T-helper 1 cell (primary cell): Measurements from ENCODE around the gene CCDC116.
"Not testable (repeated sequence)": the region's sequence is repeated elsewhere in the genome, so short reads cannot be mapped to it uniquely, and the experiment has no call there.

ENCODE experiments used
- DNase-seq, 5 donors: peaks; one replicate each; pipeline ENCODE4 v3.0.0-alpha.2; 2012 to 2020

CCDC116 gene

GRCh38 chr22:21652547-21653545 lies 20.3 kb downstream of the CCDC116 start:
- no peak for DNase-seq

GRCh38 chr22:21657020-21657359 lies 24.4 kb downstream of the CCDC116 start:
- no peak for DNase-seq

DNA sequence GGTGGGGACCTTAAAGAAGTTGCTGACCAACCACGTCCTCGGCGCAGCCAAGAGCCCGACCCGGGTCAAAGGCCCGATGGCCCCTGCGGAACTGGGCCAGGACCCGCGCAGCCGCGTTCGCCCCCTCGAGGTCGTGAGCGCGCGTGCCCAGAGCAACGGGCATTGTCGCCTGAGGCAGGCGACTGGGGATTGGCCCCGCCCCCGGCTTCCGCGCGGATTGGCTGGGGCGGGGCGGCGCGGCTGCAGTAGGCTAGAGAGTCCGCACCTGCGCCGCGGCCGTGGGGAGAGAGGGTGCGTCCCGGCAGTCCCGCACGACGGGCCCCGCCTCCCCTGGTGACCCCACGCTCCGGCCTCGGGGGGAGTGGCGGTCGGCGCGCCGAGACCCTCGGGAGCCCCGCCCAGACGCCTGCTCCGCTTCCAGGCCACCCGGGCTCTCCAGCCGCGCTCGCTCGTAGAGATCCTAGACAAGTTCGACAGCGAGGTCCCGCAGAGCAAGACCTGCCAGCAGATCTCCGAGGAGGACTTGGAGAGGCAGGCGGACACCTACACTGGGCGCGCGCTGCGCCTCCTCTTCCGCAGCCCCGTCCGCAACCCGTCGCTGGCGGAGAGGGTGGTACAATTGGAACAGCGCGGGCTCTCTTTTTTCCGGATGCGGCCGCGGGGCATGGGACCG lies 24.9 kb downstream of the CCDC116 start:
- peak; percentile 72 to 84 (median 76) for DNase-seq

- no peak for DNase-seq
Measured at GRCh38 chr22:21659864-21660525, 27.4 kb downstream of the CCDC116 start.

- no peak for DNase-seq
Measured at GRCh38 chr22:21660904-21661303, 28.3 kb downstream of the CCDC116 start.

GRCh38 chr22:21661991-21662390 lies 29.4 kb downstream of the CCDC116 start:
- DNase-seq: no peak

- DNase-seq: no peak
Measured at GRCh38 chr22:21663738-21664137, 31.2 kb downstream of the CCDC116 start.

DNA sequence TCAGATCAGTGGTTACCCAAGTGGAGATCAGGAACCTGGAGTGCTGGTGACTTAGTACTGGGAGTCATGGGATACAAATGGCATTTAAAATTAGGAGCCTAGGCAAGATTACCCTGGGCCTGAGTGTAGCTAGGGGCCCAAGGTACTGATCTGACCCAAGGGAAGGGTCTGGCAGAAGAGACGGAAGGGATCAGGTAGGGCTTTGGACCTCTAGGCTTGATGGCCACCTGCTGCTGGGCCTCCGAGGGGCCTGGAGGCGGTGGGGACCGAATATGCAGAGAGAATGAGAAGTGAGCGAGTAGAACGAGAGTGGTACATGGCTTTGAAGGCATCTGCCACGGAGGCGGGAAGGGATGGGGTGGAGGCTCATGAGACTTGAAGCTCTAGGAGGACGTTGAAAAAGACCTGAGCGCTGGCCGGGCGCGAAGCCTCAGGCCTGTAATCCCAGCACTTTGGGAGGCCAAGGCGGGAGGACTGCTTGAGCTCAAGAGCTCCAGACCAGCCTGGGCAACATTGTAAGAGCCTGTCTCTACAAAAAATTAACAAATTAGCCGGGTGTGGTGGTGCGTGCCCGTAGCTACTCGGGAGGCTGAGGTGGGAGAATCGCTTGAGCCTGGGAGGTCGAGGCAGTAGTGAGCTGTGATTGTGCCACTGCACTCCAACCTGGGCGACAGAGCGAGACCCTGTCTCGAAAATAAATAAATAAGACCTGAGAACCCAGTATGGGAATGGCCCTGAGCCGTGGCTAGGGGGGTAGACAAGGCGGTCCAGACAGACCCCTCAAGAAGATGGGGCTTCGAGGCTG lies 32.7 kb downstream of the CCDC116 start:
- no peak for DNase-seq

- no peak for DNase-seq
Measured at GRCh38 chr22:21666786-21667185, 34.2 kb downstream of the CCDC116 start.

DNA sequence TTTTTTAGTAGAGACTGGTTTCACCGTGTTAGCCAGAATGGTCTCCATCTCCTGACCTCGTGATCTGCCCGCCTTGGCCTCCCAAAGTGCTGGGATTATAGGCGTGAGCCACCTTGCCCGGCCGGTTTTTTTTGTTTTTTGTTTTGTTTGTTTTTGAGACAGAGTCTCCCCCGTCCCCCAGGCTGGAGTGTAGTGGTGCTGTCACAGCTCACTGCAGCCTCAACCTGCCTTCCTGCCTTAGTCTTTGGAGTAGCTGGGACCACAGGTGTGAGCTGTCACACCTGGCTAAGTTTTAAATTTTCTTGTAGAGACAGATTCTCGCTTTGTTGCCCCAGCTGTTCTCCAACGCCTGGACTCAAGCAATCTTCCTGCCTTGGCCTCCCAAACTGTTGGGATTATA lies 36.5 kb downstream of the CCDC116 start:
- no peak for DNase-seq

DNA sequence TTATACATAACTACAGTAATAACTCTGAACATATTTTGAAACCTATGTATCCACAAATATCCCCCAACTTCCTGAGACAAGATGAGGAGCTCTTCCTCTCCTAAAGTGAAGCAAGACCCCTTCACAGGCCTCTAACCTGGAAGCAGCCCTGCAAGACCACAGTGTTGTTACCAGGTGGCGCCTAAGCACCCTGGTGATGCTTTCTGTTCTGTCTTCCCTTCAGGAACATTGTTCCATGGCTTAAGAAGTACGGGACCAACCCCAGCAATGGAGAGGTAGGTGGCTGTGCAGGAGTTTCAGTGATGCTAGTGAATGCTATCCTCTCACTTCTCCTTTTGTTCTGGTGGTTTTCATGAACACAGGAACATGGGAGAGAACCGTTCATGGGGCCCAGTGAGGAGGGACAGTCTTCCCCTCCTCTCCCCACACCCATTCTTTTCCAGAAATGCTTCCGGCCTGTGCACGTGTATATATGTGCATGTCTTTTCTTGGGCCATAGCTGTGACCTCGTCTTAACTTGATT lies 39.6 kb downstream of the CCDC116 start:
- no peak for DNase-seq

- no peak for DNase-seq
Measured at GRCh38 chr22:21673534-21674321, 41.2 kb downstream of the CCDC116 start.

GRCh38 chr22:21674638-21675245 lies 42.2 kb downstream of the CCDC116 start:
- no peak for DNase-seq

DNA sequence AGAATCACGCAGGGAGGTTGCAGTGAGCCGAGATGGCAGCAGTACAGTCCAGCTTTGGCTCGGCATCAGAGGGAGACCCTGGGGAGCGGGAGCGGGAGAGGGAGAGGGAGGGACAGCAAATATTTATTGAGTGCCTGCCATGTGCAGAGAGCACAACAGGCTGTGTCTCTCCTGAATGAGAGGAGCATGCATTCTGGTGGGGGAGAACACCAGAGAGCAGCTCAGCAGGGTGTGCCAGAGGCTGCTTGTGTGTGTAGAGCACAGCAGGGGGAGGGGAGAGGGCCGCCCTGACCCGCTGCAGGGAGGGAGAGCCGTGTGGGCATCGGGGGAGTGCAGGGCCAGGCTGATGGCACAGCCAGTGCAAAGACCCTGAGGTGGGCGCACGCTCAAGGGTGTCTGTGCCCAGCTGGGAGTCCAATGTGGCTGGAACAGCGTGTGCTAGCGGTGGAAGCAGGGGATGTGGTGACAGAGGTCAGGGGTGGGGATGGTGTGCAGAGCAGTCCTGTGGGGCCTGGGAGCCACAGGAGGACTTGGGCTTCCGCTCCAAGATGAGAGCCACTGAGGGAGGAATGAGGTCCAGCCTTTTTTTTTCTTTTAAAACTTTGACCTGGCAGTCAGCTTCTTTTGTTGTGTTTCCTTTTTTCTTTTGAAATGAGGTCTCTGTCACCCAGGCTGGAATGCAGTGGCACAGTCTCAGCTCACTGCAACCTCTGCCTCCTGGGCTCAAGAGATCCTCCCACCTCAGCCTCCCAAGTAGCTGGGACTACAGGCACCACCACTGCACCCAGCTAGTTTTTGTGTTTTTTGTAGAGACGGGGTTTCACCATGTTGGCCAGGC lies 45.3 kb downstream of the CCDC116 start:
- DNase-seq: no peak

DNA sequence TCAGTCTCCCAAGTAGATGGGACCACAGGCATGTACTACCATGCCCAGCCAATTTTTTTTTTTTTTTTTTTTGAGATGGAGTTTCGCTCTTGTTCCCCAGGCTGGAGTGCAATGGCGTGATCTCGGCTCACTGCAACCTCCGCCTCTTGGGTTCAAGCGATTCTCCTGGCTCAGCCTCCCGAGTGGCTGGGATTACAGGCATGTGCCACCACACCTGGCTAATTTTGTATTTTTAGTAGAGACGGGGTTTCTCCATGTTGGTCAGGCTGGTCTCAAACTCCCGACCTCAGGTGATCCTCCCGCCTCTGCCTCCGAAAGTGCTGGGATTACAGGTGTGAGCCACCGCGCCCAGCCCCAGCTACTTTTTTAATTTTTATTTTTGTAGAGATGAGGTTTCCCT lies 46.3 kb downstream of the CCDC116 start:
- DNase-seq: not testable (repeated sequence)

GRCh38 chr22:21679383-21679782 lies 46.8 kb downstream of the CCDC116 start:
- no peak for DNase-seq

- DNase-seq: no peak
Measured at GRCh38 chr22:21680830-21681565, 48.4 kb downstream of the CCDC116 start.

DNA sequence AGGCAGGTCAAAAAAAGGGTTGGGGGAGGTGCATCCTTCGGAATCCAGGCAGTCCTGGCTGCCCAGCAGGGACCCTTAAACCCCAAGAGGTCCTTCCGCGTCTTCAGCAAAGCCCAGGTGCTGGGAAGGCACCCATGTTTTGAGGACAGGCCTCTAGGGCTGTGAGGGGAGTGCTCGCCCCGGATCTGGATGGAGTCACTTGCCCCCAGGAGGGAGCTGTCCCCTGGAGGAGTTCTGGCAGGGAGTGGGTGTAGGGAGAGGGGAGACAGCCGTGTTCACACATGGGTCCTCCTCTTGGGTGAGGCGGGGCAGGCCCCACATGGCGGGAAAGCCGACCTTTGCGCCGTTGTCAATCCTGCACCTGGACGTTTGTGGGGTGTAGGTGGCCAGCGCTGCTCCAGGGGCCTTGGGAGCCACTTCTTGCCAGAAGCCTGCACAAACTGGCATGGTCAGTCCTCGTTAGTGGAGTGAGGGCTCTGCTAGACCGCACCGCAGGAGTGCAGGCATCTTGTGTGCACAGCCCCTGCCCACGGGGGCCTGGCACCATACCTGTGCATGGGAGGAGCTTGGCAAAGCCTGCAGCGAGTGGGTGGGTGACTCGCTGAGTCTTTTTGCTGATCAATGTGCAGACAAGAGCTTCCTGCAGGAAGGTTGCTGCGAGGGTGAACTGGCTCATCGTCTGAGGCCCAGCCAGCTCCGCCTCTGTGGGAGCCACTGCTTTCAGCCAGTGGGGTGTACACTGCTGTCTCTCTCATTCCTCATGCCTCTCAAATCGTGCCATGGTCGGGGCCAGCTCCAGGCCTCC lies 49.2 kb downstream of the CCDC116 start:
- no peak for DNase-seq
